H1 (cell line): ENCODE measurements around the gene EFNA3.

ENCODE experiments used
- CHD2 ChIP-seq: IDR thresholded peaks from 2 replicates; pipeline ENCODE4 v1.6.1; 2012; ENCODE audit warnings: low read length, improper control_type of control experiment
- CTCF ChIP-seq, 3 experiments: IDR thresholded peaks; 1 replicate in 2 of 3; 2 replicates in 1 of 3; pipeline versions ENCODE4 v1.5.1 to v1.6.1; 2011; ENCODE audit warnings: low read length in 3 of 3, mild to moderate bottlenecking in 3 of 3, inconsistent platforms in 2 of 3, low read depth in 1 of 3, moderate library complexity in 1 of 3; ENCODE audit not compliant: insufficient read depth in 1 of 3; ENCODE audit errors: control extremely low read depth in 1 of 3
- EZH2 ChIP-seq: fragments of 200-600 bp; sonication (generic); IDR thresholded peaks from 2 replicates; pipeline ENCODE4 v1.7.1; 2012; ENCODE audit warnings: low read depth, mild to moderate bottlenecking, moderate library complexity, low read length, inconsistent platforms; ENCODE audit not compliant: severe bottlenecking
- POLR2A ChIP-seq, 2 experiments: IDR thresholded peaks; 1 replicate in 1 of 2; 2 replicates in 1 of 2; pipeline ENCODE4 v1.6.1; 2011; ENCODE audit warnings: low read depth in 2 of 2, low read length in 2 of 2, mild to moderate bottlenecking in 2 of 2; ENCODE audit errors: control extremely low read depth in 1 of 2
- POLR2AphosphoS5 ChIP-seq: IDR thresholded peaks from 2 replicates; pipeline ENCODE4 v1.6.1; 2011; ENCODE audit warnings: low read depth, low read length
- POU5F1 ChIP-seq: IDR thresholded peaks from 2 replicates; pipeline ENCODE4 v1.6.1; 2011; ENCODE audit warnings: low read depth, mild to moderate bottlenecking, low read length, moderate library complexity
- TAF1 ChIP-seq: IDR thresholded peaks from 2 replicates; pipeline ENCODE4 v1.6.1; 2011; ENCODE audit warnings: mild to moderate bottlenecking, low read depth, low read length
- ZNF274 ChIP-seq: IDR thresholded peaks from 2 replicates; pipeline ENCODE4 v1.7.0; 2012; ENCODE audit warnings: low read length, borderline replicate concordance; ENCODE audit errors: extremely low read depth

- TF ChIP-seq CTCF (IDR thresholded peaks at IDR 0.05; ENCODE audit: control extremely low read depth in 1 of 3, insufficient read depth in 1 of 3, low read depth in 1 of 3, low read length in 3 of 3) (no peak), CHD2 (no peak), ZNF274 (no peak), POLR2A (IDR thresholded peaks at IDR 0.05; ENCODE audit: control extremely low read depth in 1 of 2, low read depth in 2 of 2, low read length in 2 of 2) (no peak), POU5F1 (no peak), POLR2AphosphoS5 (no peak), TAF1 (no peak), EZH2 (no peak)
These were observed 9.0 kb upstream of the EFNA3 start for GRCh38 chr1:155069551-155070157.
